HG02884 (cell line): ENCODE measurements around the gene NUP37.
"Not testable (repeated sequence)": the region's sequence is repeated elsewhere in the genome, so short reads cannot be mapped to it uniquely, and the experiment has no call there.

Experiments used
- ATAC-seq: cut with Tn5 transposase; IDR thresholded peaks from one replicate; pipeline ENCODE4 v1.9.1; 2021; ENCODE audit warnings: mild to moderate bottlenecking, moderate library complexity; ENCODE audit not compliant: unreplicated experiment

Gene NUP37

GRCh38 chr12:102095677-102096263, 24.1 kb downstream of the NUP37 start:
- ATAC-seq, result no peak

- ATAC-seq, result no peak
These were observed 26.6 kb downstream of the NUP37 start for GRCh38 chr12:102093319-102093718.

GRCh38 chr12:102089228-102089835, 30.6 kb downstream of the NUP37 start:
- not testable (repeated sequence) for ATAC-seq

DNA sequence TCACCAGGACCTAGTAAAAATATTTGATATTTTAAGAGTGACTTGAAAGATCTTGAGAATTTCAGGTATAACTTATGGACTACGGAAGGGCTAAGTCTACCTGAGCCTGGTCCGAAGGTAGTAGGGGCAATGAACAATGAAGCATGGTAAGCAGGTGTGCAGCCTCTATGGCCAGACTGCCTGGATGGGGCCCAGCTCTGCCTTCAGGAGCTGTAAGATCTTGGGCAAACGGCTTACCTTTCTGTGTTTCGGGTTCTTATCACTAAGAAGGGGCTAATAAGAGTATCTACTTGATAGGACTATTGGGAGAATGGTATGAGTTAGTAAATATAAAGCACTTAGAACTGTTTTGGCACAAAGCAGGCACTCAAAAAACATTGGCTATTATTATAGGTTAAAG, 39.1 kb downstream of the NUP37 start:
- no peak for ATAC-seq

DNA sequence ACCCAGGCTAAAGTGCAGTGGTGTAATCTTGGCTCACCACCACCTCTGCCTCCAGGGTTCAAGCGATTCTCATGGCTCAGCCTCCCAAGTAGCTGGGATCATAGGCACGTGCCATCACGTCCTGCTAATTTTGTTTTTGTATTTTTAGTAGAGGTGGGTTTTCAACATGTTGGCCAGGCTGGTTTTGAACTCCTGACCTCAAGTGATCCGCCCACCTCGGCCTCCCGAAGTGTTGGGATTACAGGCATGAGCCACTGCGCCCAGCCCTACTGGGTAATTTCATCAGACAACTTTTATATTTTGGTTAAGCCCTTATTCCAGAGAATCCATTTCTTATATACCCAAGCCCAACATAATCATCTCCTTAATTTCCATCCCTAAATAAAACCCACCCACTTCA, 47.8 kb downstream of the NUP37 start:
- ATAC-seq, result not testable (repeated sequence)

DNA sequence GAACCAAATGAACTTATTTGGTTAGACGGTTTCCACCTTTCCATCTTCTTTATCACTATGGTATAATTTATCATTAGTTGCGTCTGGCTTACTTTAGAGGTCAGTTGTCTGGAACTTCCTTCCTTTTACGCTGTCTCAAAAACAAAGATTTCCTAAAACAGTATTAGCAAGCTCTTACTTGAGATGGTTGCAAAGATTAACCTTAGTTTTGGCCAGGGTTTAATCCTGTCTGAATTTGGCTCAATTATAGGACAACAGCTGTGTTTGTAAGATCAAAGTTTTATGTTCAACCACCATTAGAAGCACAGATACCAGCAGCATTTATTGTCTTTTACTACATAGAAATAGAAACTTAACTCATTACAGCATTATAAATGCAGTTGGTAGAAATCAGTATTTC, 50.2 kb downstream of the NUP37 start:
- ATAC-seq, result no peak

- ATAC-seq, result no peak
These were observed 52.2 kb downstream of the NUP37 start for GRCh38 chr12:102067574-102068258.

- no peak for ATAC-seq
These were observed 55.4 kb downstream of the NUP37 start for GRCh38 chr12:102064476-102064875.

- no peak for ATAC-seq
These were observed 56.8 kb downstream of the NUP37 start for GRCh38 chr12:102063069-102063468.

GRCh38 chr12:102062419-102062806, 57.5 kb downstream of the NUP37 start:
- no peak for ATAC-seq

GRCh38 chr12:102061560-102062418, 58.1 kb downstream of the NUP37 start, which contains the start of gene WASHC3:
Gene WASHC3 (minus strand): TSS chr12:102061991. CDS start chr12:102061962, 29 bp downstream.
- peak; percentile 92 for ATAC-seq

DNA sequence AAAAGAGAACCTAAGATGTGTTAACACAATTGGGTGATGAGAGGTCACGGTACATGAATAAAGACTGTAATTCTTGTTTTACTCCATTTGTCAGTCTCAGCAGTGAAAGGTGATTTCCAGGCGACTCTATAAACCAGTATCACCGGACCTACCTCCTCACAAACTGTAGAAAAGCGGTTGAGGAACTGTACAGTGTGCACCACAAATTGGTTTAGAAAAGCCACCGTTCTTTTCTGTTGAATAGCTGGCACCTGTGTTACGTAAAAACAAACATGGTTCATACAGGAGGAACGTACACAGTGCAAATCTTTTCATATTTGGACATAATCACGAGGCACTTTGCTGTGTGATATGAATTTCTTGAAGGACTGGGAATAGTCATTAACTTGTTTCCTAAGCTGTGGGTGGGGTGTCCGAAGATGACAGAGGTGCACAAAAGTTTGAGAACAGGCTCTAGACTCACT, 58.8 kb downstream of the NUP37 start:
- peak; percentile 31 for ATAC-seq

DNA sequence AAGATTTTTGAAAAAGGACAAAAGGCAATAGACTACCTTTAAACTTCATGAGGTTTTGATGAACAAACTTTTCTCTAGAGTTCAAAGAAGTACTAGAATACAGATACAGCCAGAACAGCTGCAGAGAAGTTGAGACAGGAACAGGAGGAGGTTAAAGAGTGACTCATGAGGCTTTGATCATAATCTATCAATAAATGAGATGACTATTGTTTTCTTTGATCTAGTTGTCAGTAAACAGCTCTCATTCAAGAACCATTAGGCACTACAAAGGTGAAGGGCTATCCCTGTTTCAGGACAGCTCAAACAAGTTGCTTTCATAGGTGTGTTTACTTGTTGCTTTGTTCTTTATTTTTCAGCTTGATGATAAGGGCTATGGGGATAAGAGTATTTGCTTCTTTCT, 60.6 kb downstream of the NUP37 start:
- no peak for ATAC-seq

- no peak for ATAC-seq
These were observed 65.6 kb downstream of the NUP37 start for GRCh38 chr12:102054345-102054744.

- no peak for ATAC-seq
These were observed 66.9 kb downstream of the NUP37 start for GRCh38 chr12:102053062-102053349.

GRCh38 chr12:102052192-102053061, 67.5 kb downstream of the NUP37 start:
- peak; percentile 10 for ATAC-seq

GRCh38 chr12:102051431-102051965, 68.4 kb downstream of the NUP37 start:
- peak; percentile 64 for ATAC-seq

DNA sequence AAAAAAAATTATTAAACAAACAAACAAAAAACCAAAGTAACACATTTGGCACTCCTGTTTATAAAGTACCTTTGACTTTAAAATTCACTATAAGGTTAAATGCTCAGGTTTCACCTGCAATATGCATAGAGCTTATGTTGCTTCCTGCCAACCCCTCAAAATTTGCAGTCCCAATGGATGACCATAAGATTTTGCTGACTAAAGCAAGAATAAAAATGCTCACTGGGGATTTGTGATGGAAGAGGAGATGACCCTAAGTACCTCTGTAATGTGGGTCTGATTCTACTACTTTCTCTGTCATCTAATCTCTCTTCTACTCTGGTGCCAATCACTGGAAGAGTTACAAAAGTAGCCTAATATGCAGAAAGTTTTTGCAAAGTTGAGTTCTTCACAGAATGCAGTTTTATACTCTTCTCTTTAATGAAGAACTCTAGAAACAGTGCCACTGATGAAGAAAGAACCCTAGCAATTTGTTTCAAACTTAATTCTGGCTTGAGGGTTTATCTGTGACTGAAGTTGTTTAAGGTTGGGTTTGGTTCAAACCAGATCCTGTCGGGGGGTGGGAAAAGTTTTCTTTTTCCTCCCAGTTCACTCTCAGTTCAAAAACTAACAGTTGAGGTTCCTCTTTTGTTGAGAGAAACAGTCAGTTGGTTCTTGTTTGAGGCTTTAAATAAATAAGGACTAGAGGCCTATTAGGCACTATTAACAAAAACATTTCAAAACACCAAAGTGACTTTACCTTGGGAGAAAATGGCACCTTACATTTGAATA, 69.1 kb downstream of the NUP37 start:
- no peak for ATAC-seq

GRCh38 chr12:102043928-102044327, 76.0 kb downstream of the NUP37 start:
- peak; percentile 90 for ATAC-seq
